WERI-Rb-1 (cell line): ENCODE results near the gene SLC29A1.
"Not testable (repeated sequence)": the region's sequence is repeated elsewhere in the genome, so short reads cannot be mapped to it uniquely, and the experiment has no call there.

Experiments used
- DNase-seq: peaks from one replicate; pipeline ENCODE4 v3.0.0-alpha.2; 2020
- H3K27ac ChIP-seq: fragments of 250-450 bp; sonication (Bioruptor Pico); 2 replicates; pipeline ENCODE4 v1.5.1; 2020; ENCODE audit warnings: mild to moderate bottlenecking, moderate library complexity
- H3K27me3 ChIP-seq: fragments of 250-450 bp; sonication (Bioruptor Pico); 2 replicates; pipeline ENCODE4 v1.5.1; 2021; ENCODE audit warnings: mild to moderate bottlenecking, low read depth, moderate library complexity; ENCODE audit not compliant: insufficient read depth, severe bottlenecking
- H3K36me3 ChIP-seq: fragments of 250-450 bp; sonication (Bioruptor Pico); 2 replicates; pipeline ENCODE4 v1.5.1; 2020; ENCODE audit warnings: mild to moderate bottlenecking, moderate library complexity
- H3K4me3 ChIP-seq: 2 replicates; pipeline ENCODE4 v1.5.1; 2011; ENCODE audit warnings: low read depth, mild to moderate bottlenecking, control low read depth, low read length
- H3K9me3 ChIP-seq: fragments of 250-450 bp; sonication (Bioruptor Pico); 2 replicates; pipeline ENCODE4 v1.5.1; 2021; ENCODE audit warnings: mild to moderate bottlenecking, moderate library complexity; ENCODE audit not compliant: severe bottlenecking
- CTCF ChIP-seq: IDR thresholded peaks from 2 replicates; pipeline ENCODE4 v1.5.1; 2011; ENCODE audit warnings: low read depth, mild to moderate bottlenecking, control low read depth, inconsistent platforms, low read length

Gene SLC29A1

GRCh38 chr6:44183783-44184182 lies 39.6 kb upstream of the SLC29A1 start:
- Histone ChIP-seq H3K27me3 (no peaks in the 10 kb centered on the region), H3K27ac (no peak overlapping the region), H3K36me3 (no peaks in the 10 kb centered on the region), H3K9me3 (no peaks in the 10 kb centered on the region), H3K4me3 (no peak overlapping the region)
- TF ChIP-seq CTCF = peak; percentile 35; the same call in 1 of the 2 replicates
- DNase-seq = no peak

- H3K27me3 ChIP-seq, H3K4me3 ChIP-seq, H3K9me3 ChIP-seq, H3K36me3 ChIP-seq: not testable (repeated sequence)
- DNase-seq = peak; percentile 63
- peak overlapping the region; percentile 93 for H3K27ac ChIP-seq
Measured at GRCh38 chr6:44185356-44185755, 38.0 kb upstream of the SLC29A1 start.

GRCh38 chr6:44185953-44186634 lies 37.3 kb upstream of the SLC29A1 start:
- no peaks in the 10 kb centered on the region for H3K9me3 ChIP-seq
- peak; percentile 94 for DNase-seq
- H3K27me3 ChIP-seq = no peaks in the 10 kb centered on the region
- H3K27ac ChIP-seq = peak overlapping the region; percentile 93
- no peak for TF ChIP-seq CTCF
- H3K4me3 ChIP-seq = peak overlapping the region; percentile 25
- no peaks in the 10 kb centered on the region for H3K36me3 ChIP-seq

GRCh38 chr6:44186635-44187025 lies 36.8 kb upstream of the SLC29A1 start:
- TF ChIP-seq CTCF = no peak
- DNase-seq = no peak
- Histone ChIP-seq H3K27ac (peak overlapping the region; percentile 93), H3K4me3 (peak overlapping the region; percentile 25; the same call in 1 of the 2 replicates), H3K27me3 (no peaks in the 10 kb centered on the region), H3K9me3 (no peaks in the 10 kb centered on the region), H3K36me3 (no peaks in the 10 kb centered on the region)

- Histone ChIP-seq H3K9me3 (no peaks in the 10 kb centered on the region), H3K27ac (no peak overlapping the region), H3K27me3 (no peaks in the 10 kb centered on the region), H3K36me3 (no peaks in the 10 kb centered on the region), H3K4me3 (no peak overlapping the region)
- DNase-seq = no peak
- no peak for TF ChIP-seq CTCF
Measured at GRCh38 chr6:44188819-44189218, 34.6 kb upstream of the SLC29A1 start.

GRCh38 chr6:44189257-44189656 lies 34.1 kb upstream of the SLC29A1 start:
- no peak overlapping the region for H3K4me3 ChIP-seq
- no peaks in the 10 kb centered on the region for H3K27me3 ChIP-seq
- H3K36me3 ChIP-seq = no peaks in the 10 kb centered on the region
- H3K9me3 ChIP-seq = no peaks in the 10 kb centered on the region
- no peak for DNase-seq
- no peak for TF ChIP-seq CTCF
- no peak overlapping the region for H3K27ac ChIP-seq
